Keratinocyte (primary cell): ENCODE measurements around the gene MRPL24. TPM values are rescaled to one million over a fixed set of nuclear protein-coding genes. Genes with fewer than 3 reads are reported as not detected.

Experiments
- DNase-seq: peaks from one replicate; pipeline ENCODE4 v3.0.0-alpha.2; 2011; ENCODE audit warnings: low read depth, missing footprints, low spot score
- FAIRE-seq: peaks from 2 replicates; lab custom pipeline; 2011; peaks lifted over from hg19 to GRCh38; lab: Jason Lieb, UNC
- H2AFZ ChIP-seq: 2 replicates; pipeline ENCODE4 v1.6.0; 2012; ENCODE audit warnings: low read length, control low read depth, inconsistent platforms; ENCODE audit not compliant: control insufficient read depth
- H3K27ac ChIP-seq: 2 replicates; pipeline ENCODE4 v1.5.1; 2011; ENCODE audit warnings: low read length; ENCODE audit not compliant: control insufficient read depth, insufficient read depth
- H3K27me3 ChIP-seq: 3 replicates; pipeline ENCODE4 v1.6.0; 2011; ENCODE audit warnings: low read length; ENCODE audit not compliant: control insufficient read depth, insufficient read depth; ENCODE audit errors: extremely low read depth
- H3K36me3 ChIP-seq, 2 experiments: 2 replicates in 1 of 2; 3 replicates in 1 of 2; pipeline ENCODE4 v1.5.1; 2011; ENCODE audit warnings: low read length in 2 of 2, mild to moderate bottlenecking in 1 of 2; ENCODE audit not compliant: control insufficient read depth in 2 of 2, insufficient read depth in 2 of 2; ENCODE audit errors: extremely low read depth in 1 of 2
- H3K4me1 ChIP-seq: 3 replicates; pipeline ENCODE4 v1.5.1; 2011; ENCODE audit warnings: low read length; ENCODE audit not compliant: control insufficient read depth, insufficient read depth; ENCODE audit errors: extremely low read depth
- H3K4me2 ChIP-seq: 3 replicates; pipeline ENCODE4 v1.6.0; 2011; ENCODE audit warnings: low read depth, low read length; ENCODE audit not compliant: control insufficient read depth, insufficient read depth; ENCODE audit errors: extremely low read depth
- H3K4me3 ChIP-seq, 3 experiments: fragments of 200-600 bp in 1 of 3; sonication (generic) in 1 of 3; 2 replicates in 2 of 3; 3 replicates in 1 of 3; pipeline ENCODE4 v1.5.1; 2011 to 2016; ENCODE audit warnings: low read length in 3 of 3, mild to moderate bottlenecking in 3 of 3, control low read depth in 2 of 3, inconsistent platforms in 1 of 3, low read depth in 1 of 3, mixed read lengths in 1 of 3, mixed run types in 1 of 3, moderate library complexity in 1 of 3; ENCODE audit not compliant: control insufficient read depth in 2 of 3, insufficient read depth in 2 of 3; ENCODE audit errors: extremely low read depth in 1 of 3
- H3K79me2 ChIP-seq: 2 replicates; pipeline ENCODE4 v1.6.0; 2012; ENCODE audit warnings: low read length; ENCODE audit not compliant: control insufficient read depth, insufficient read depth
- H3K9ac ChIP-seq: 3 replicates; pipeline ENCODE4 v1.6.0; 2011; ENCODE audit warnings: low read length; ENCODE audit not compliant: control insufficient read depth, insufficient read depth; ENCODE audit errors: extremely low read depth
- H3K9me1 ChIP-seq: 3 replicates; pipeline ENCODE4 v1.6.0; 2011; ENCODE audit warnings: low read length; ENCODE audit not compliant: control insufficient read depth, insufficient read depth; ENCODE audit errors: extremely low read depth
- H3K9me3 ChIP-seq: 2 replicates; pipeline ENCODE4 v1.5.1; 2012; ENCODE audit warnings: low read depth, low read length; ENCODE audit not compliant: control insufficient read depth
- H4K20me1 ChIP-seq: 3 replicates; pipeline ENCODE4 v1.6.0; 2011; ENCODE audit warnings: low read length; ENCODE audit not compliant: control insufficient read depth, insufficient read depth; ENCODE audit errors: extremely low read depth
- EZH2 ChIP-seq: IDR thresholded peaks from one replicate; pipeline ENCODE4 v1.6.1; 2012; ENCODE audit warnings: inconsistent platforms, mild to moderate bottlenecking, low read length, moderate library complexity
- dilution Hi-C: fragments of 300-500 bp; cut with MboI; formaldehyde crosslinking; loops from one replicate; pipeline ENCODE4 v1.7.0; 2020; ENCODE audit warnings: low sequenced_read_pairs; ENCODE audit not compliant: extremely low pct_ligation_motif_present
- polyA plus RNA-seq, 5 experiments: library from polyadenylated mRNA; depleted of rRNA in 3 of 5; stranded (reverse) in 3 of 5; stranded (forward) in 1 of 5; unstranded in 1 of 5; fragments of >200 nt; gene quantifications; 1 replicate in 1 of 5; 2 replicates in 3 of 5; 3 replicates in 1 of 5; pipeline versions ENCODE4 v1.2.1 to v1.2.3, GENCODE V29; 2011 to 2012; ENCODE audit warnings: missing spikeins in 2 of 5, low read depth in 1 of 5, low replicate concordance in 1 of 5
- TF ChIP-seq, protein P1 (sequence below), 3 experiments: IDR thresholded peaks in 1 of 3; conservative IDR thresholded peaks in 1 of 3; optimal IDR thresholded peaks in 1 of 3; 2 replicates in 2 of 3; 3 replicates in 1 of 3; pipeline versions ENCODE3 to v1.5.1; 2011; ENCODE audit warnings: low read length in 3 of 3, mild to moderate bottlenecking in 3 of 3, moderate library complexity in 2 of 3, control low read depth in 1 of 3, inconsistent platforms in 1 of 3; ENCODE audit not compliant: insufficient read depth in 2 of 3; ENCODE audit errors: extremely low read depth in 1 of 3

Gene MRPL24
- polyA plus RNA-seq, 1 donor (not counting 4 experiments of a cell fraction or from before 2014, with no cell fraction given), result 157 TPM

GRCh38 chr1:156707417-156708217, 33.3 kb downstream of the MRPL24 start:
- DNase-seq (no peak), FAIRE-seq (no peak)
- H3K79me2 ChIP-seq, result no peaks in the 10 kb centered on the region
- H3K9me3 ChIP-seq, result no peaks in the 10 kb centered on the region
- no peaks in the 10 kb centered on the region for H3K9me1 ChIP-seq
- H3K4me1 ChIP-seq, result peaks cover 37% of the 10 kb centered on the region
- no peak overlapping the region for H2AFZ ChIP-seq
- peaks cover 20% of the 10 kb centered on the region for H3K27me3 ChIP-seq
- no peak overlapping the region for H3K9ac ChIP-seq
- TF ChIP-seq, protein P1, sequence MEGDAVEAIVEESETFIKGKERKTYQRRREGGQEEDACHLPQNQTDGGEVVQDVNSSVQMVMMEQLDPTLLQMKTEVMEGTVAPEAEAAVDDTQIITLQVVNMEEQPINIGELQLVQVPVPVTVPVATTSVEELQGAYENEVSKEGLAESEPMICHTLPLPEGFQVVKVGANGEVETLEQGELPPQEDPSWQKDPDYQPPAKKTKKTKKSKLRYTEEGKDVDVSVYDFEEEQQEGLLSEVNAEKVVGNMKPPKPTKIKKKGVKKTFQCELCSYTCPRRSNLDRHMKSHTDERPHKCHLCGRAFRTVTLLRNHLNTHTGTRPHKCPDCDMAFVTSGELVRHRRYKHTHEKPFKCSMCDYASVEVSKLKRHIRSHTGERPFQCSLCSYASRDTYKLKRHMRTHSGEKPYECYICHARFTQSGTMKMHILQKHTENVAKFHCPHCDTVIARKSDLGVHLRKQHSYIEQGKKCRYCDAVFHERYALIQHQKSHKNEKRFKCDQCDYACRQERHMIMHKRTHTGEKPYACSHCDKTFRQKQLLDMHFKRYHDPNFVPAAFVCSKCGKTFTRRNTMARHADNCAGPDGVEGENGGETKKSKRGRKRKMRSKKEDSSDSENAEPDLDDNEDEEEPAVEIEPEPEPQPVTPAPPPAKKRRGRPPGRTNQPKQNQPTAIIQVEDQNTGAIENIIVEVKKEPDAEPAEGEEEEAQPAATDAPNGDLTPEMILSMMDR (optimal IDR thresholded peaks at IDR 0.05 in 1 of 3, IDR thresholded peaks at IDR 0.05 in 1 of 3, conservative IDR thresholded peaks at IDR 0.05 in 1 of 3; ENCODE audit: extremely low read depth in 1 of 3, insufficient read depth in 2 of 3, low read length in 3 of 3), result no peak
- no peak for TF ChIP-seq EZH2
- no peaks in the 10 kb centered on the region for H4K20me1 ChIP-seq
- H3K4me3 ChIP-seq, result no peak overlapping the region
- H3K36me3 ChIP-seq, result no peaks in the 10 kb centered on the region
- H3K27ac ChIP-seq, result no peak overlapping the region
- no peak overlapping the region for H3K4me2 ChIP-seq
- dilution Hi-C loops, result no loop called here

DNA sequence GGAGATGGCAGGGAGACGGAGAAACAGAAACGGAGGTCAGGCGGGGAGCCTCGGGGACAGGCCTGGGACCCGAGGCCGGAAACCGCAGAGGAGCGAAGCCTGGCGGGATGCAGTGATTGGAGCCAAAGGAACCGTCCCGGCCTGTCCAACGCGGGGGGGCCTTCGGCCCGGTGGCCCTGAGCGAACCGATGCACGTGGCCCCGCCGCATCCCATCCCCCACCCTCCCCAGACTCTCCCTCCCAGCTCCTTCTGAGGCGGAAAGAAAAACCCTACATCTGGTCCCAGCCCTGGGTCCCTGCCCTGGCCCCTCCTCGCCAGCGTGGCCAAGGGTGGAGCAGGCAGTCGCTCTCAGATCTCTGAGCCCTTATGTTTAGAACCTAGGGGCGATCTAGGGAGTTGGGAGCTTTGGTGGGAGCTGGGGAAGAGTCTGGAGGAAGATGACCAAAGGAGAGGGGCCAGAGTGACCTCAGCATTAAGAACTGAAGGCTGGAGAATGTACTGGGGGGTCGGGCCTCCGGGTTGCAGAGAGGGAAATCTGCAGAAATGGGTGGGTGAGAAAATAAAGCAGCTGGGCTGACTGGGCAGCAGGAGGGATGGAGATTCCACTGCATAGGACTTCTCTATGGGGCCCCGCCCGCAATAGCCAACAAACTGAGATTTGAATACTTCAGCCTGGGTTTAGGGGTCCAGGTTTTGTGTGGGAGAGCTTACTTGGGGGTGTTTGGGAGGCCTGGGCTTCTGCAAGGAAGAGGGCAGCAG, 34.1 kb downstream of the MRPL24 start:
- H3K4me2 ChIP-seq, result peak overlapping the region; percentile 89
- H3K27ac ChIP-seq, result no peak overlapping the region
- H3K9me3 ChIP-seq, result no peaks in the 10 kb centered on the region
- H3K9ac ChIP-seq, result no peak overlapping the region
- TF ChIP-seq EZH2, result no peak
- TF ChIP-seq, protein P1 (optimal IDR thresholded peaks at IDR 0.05 in 1 of 3, IDR thresholded peaks at IDR 0.05 in 1 of 3, conservative IDR thresholded peaks at IDR 0.05 in 1 of 3; ENCODE audit: extremely low read depth in 1 of 3, insufficient read depth in 2 of 3, low read length in 3 of 3), result no peak
- DNase-seq (no peak), FAIRE-seq (no peak)
- H3K79me2 ChIP-seq, result no peaks in the 10 kb centered on the region
- H2AFZ ChIP-seq, result no peak overlapping the region
- no peaks in the 10 kb centered on the region for H3K36me3 ChIP-seq
- H4K20me1 ChIP-seq, result no peaks in the 10 kb centered on the region
- H3K27me3 ChIP-seq, result peaks cover 20% of the 10 kb centered on the region
- no peaks in the 10 kb centered on the region for H3K9me1 ChIP-seq
- peak overlapping the region in 2 of 3 experiments; percentile 2 to 50 for H3K4me3 ChIP-seq
- peaks cover 37% of the 10 kb centered on the region for H3K4me1 ChIP-seq
- dilution Hi-C loops, result no loop called here
